NT2/D1 (cell line): ENCODE measurements around the gene PTPRN2.

Source experiments
- SUZ12 ChIP-seq: IDR thresholded peaks from 2 replicates; pipeline ENCODE4 v1.6.1; 2011; ENCODE audit not compliant: insufficient read length, insufficient read depth; ENCODE audit errors: extremely low read depth
- YY1 ChIP-seq: IDR thresholded peaks from 2 replicates; pipeline ENCODE4 v1.6.1; 2011; ENCODE audit not compliant: insufficient read length, insufficient read depth

- TF ChIP-seq YY1 (no peak), SUZ12 (no peak)
Measured at GRCh38 chr7:158112571-158113320, 474.9 kb downstream of the PTPRN2 start.
